ENCODE results near the gene PAK3.

The PAK3 gene

GRCh38 chrX:111071542-111072277, 24.3 kb upstream of the PAK3 start:
- TF ChIP-seq CTCF (IDR thresholded peaks at IDR 0.05; ENCODE audit: low read depth, low read length, poor library complexity, severe bottlenecking) (no peak), EZH2phosphoT487 (IDR thresholded peaks at IDR 0.05; ENCODE audit: borderline replicate concordance, low read length) (no peak)
- Histone ChIP-seq H4K20me1 (ENCODE audit: control insufficient read depth, insufficient read depth, low read depth, low read length) (no peaks in the 10 kb centered on the region), H3K9me3 (ENCODE audit: control insufficient read depth, insufficient read depth, low read length) (no peaks in the 10 kb centered on the region), H3K27ac (ENCODE audit: low read depth, low read length) (no peak overlapping the region), H3K36me3 (ENCODE audit: control insufficient read depth, low read length) (no peaks in the 10 kb centered on the region), H3K4me3 (ENCODE audit: low read length) (no peak overlapping the region), H3K4me1 (ENCODE audit: control insufficient read depth, low read length) (no peaks in the 10 kb centered on the region), H3K27me3 (ENCODE audit: control insufficient read depth, low read length) (no peaks in the 10 kb centered on the region), H3K9me2 (replicated peaks; ENCODE audit: control insufficient read depth, low read length) (no peaks in the 10 kb centered on the region), H3K4me2 (ENCODE audit: low read length) (no peak overlapping the region), H3K79me2 (ENCODE audit: control insufficient read depth, low read length) (no peaks in the 10 kb centered on the region), H3F3A (ENCODE audit: control insufficient read depth, insufficient read depth) (no peaks in the 10 kb centered on the region)

GRCh38 chrX:111083081-111083480, 12.9 kb upstream of the PAK3 start:
- no peaks in the 10 kb centered on the region for H3K79me2 ChIP-seq (ENCODE audit: control insufficient read depth, low read length)
- no peaks in the 10 kb centered on the region for H3F3A ChIP-seq (ENCODE audit: control insufficient read depth, insufficient read depth)
- no peaks in the 10 kb centered on the region for H3K9me3 ChIP-seq (ENCODE audit: control insufficient read depth, insufficient read depth, low read length)
- no peaks in the 10 kb centered on the region for H3K36me3 ChIP-seq (ENCODE audit: control insufficient read depth, low read length)
- H4K20me1 ChIP-seq (ENCODE audit: control insufficient read depth, insufficient read depth, low read depth, low read length), result no peaks in the 10 kb centered on the region
- no peaks in the 10 kb centered on the region for H3K4me1 ChIP-seq (ENCODE audit: control insufficient read depth, low read length)
- no peaks in the 10 kb centered on the region for H3K9me2 ChIP-seq (replicated peaks; ENCODE audit: control insufficient read depth, low read length)
- H3K4me2 ChIP-seq (ENCODE audit: low read length), result no peak overlapping the region
- no peak overlapping the region for H3K4me3 ChIP-seq (ENCODE audit: low read length)
- no peak for TF ChIP-seq EZH2phosphoT487 (IDR thresholded peaks at IDR 0.05; ENCODE audit: borderline replicate concordance, low read length)
- TF ChIP-seq CTCF (IDR thresholded peaks at IDR 0.05; ENCODE audit: low read depth, low read length, poor library complexity, severe bottlenecking), result no peak
- no peak overlapping the region for H3K27ac ChIP-seq (ENCODE audit: low read depth, low read length)
- no peaks in the 10 kb centered on the region for H3K27me3 ChIP-seq (ENCODE audit: control insufficient read depth, low read length)

- no peaks in the 10 kb centered on the region for H3F3A ChIP-seq (ENCODE audit: control insufficient read depth, insufficient read depth)
- H3K4me1 ChIP-seq (ENCODE audit: control insufficient read depth, low read length), result no peaks in the 10 kb centered on the region
- no peak overlapping the region for H3K27ac ChIP-seq (ENCODE audit: low read depth, low read length)
- H4K20me1 ChIP-seq (ENCODE audit: control insufficient read depth, insufficient read depth, low read depth, low read length), result no peaks in the 10 kb centered on the region
- H3K9me3 ChIP-seq (ENCODE audit: control insufficient read depth, insufficient read depth, low read length), result no peaks in the 10 kb centered on the region
- no peaks in the 10 kb centered on the region for H3K27me3 ChIP-seq (ENCODE audit: control insufficient read depth, low read length)
- no peaks in the 10 kb centered on the region for H3K9me2 ChIP-seq (replicated peaks; ENCODE audit: control insufficient read depth, low read length)
- TF ChIP-seq CTCF (IDR thresholded peaks at IDR 0.05; ENCODE audit: low read depth, low read length, poor library complexity, severe bottlenecking) (no peak), EZH2phosphoT487 (IDR thresholded peaks at IDR 0.05; ENCODE audit: borderline replicate concordance, low read length) (no peak)
- no peak overlapping the region for H3K4me2 ChIP-seq (ENCODE audit: low read length)
- no peaks in the 10 kb centered on the region for H3K79me2 ChIP-seq (ENCODE audit: control insufficient read depth, low read length)
- no peak overlapping the region for H3K4me3 ChIP-seq (ENCODE audit: low read length)
- no peaks in the 10 kb centered on the region for H3K36me3 ChIP-seq (ENCODE audit: control insufficient read depth, low read length)
Observed at GRCh38 chrX:111086591-111087006, 9.4 kb upstream of the PAK3 start.

Data from DOHH2 (cell line).